Spinal cord (tissue), 10 donors: ENCODE data around the gene COPS3. TPM values are rescaled to one million over a fixed set of nuclear protein-coding genes. Genes with fewer than 3 reads are reported as not detected.
A peak's percentile ranks its signal among the peaks of the same experiment; 100 is the strongest.

Experiments used
- DNase-seq, 6 donors: peaks; one replicate each; pipeline versions ENCODE4 v3.0.0 to v3.0.0-alpha.2; 2013 to 2015; ENCODE audit warnings: low spot score in 6 of 6, low read depth in 4 of 6
- H3K27ac ChIP-seq: one replicate; pipeline ENCODE4 v1.5.1; 2013; ENCODE audit warnings: low read depth, low read length, control low read depth
- H3K27me3 ChIP-seq: one replicate; pipeline ENCODE4 v1.6.1; 2013; ENCODE audit warnings: low read length; ENCODE audit not compliant: control insufficient read depth, insufficient read depth
- H3K36me3 ChIP-seq: one replicate; pipeline ENCODE4 v1.6.1; 2013; ENCODE audit warnings: low read length; ENCODE audit not compliant: control insufficient read depth, insufficient read depth
- H3K4me1 ChIP-seq: one replicate; pipeline ENCODE4 v1.6.1; 2013; ENCODE audit warnings: low read length; ENCODE audit not compliant: control insufficient read depth, insufficient read depth
- H3K4me3 ChIP-seq: one replicate; pipeline ENCODE4 v1.5.1; 2013; ENCODE audit warnings: low read depth, low read length, control low read depth
- H3K9me3 ChIP-seq: one replicate; pipeline ENCODE4 v1.6.1; 2013; ENCODE audit warnings: low read length; ENCODE audit not compliant: control insufficient read depth, insufficient read depth
- WGBS: methylation state at CpG from one replicate; pipeline ENCODE4 v1.1.5; 2013; ENCODE audit warnings: missing lambda C conversion rate; ENCODE audit not compliant: insufficient coverage; 5-methylcytosine and 5-hydroxymethylcytosine counted together
- polyA plus RNA-seq, 2 donors: library from polyadenylated mRNA; unstranded; fragments of 120-200 nt; gene quantifications; one replicate each; pipeline ENCODE4 v1.2.1, GENCODE V29; 2013; ENCODE audit not compliant: insufficient read length in 2 of 2
- total RNA-seq, 2 donors: library from RNA; depleted of rRNA in 1 of 2; stranded (reverse); fragments of 120-200 nt in 1 of 2; fragments of >200 nt in 1 of 2; gene quantifications; one replicate each; pipeline versions ENCODE4 v1.2.3 to v1.2.4, GENCODE V29; 2013 to 2014
- donor health status: healthy.

COPS3 gene
- total and polyA plus RNA-seq, 4 donors, result 76.5 to 97.5 (median 91.2) TPM

DNA sequence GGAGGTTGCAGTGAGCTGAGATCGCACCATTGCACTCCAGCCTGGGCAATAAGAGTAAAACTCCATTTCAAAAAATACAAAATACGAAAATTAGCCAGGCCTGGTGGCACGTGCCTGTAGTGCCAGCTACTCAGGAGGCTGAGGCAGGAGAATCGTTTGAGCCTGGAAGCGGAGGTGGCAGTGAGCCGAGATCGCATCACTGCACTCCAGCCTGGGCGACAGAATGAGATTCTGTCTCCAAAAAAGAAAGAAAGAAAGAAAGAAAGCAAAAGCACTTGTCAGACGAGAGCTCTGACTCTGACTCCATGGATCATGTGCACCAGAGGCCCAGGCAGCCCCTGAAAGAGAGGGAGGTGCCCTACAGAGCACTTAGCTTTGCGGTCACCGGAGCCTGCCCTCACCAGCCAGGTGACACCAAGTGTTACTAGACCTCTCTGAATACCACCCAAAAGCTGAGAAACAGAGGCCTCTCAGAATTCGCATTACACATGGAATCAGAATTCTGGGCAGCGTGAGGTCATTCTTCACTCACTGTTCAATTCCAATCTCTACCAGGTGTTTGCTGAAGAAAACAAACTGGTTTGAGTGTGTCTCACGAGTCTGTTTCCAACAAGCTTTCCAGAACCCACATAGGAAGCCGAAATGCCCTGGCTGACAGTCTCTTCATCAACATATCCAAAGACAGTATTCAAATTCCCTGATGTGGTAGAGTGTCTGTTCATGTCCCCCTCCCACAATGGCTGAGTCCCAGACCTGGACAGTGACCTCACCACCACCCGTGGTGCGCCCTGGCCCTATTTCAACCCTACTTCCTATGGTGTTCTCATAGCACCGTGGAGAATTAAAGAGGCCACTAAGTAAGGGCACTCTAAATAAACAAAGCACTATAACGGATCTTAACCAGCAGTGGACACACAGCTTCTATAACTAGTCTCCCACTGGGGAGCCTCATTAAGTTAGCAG, 45.6 kb downstream of the COPS3 start:
- H3K4me3 ChIP-seq, result peak overlapping the region; percentile 87
- peak overlapping the region; percentile 37 for H3K27ac ChIP-seq
- DNase-seq, result peak in 1 of 6 donors; percentile 44
- WGBS, result 53% methylated on average over 14 of the region's 19 CpGs
- no peaks in the 10 kb centered on the region for H3K27me3 ChIP-seq
- peaks cover 22% of the 10 kb centered on the region for H3K36me3 ChIP-seq
- peaks cover 28% of the 10 kb centered on the region for H3K4me1 ChIP-seq
- no peaks in the 10 kb centered on the region for H3K9me3 ChIP-seq

DNA sequence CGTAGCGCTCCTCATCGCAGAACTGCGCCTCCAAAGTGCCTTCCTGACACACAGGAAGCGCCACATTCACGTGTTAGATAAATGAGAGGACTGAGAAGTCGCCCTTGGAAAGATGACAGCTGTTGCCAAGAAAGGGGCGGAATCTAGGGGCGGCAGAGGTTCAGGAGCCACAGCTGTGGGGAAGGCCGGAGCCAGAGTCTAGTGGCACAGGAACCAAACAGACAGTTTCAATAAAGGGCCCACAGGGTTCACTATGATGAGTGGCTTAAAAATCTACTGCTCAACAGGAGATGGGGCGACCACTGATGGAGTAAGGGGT, 48.8 kb downstream of the COPS3 start:
- Histone ChIP-seq H3K9me3 (no peaks in the 10 kb centered on the region), H3K4me1 (peaks cover 26% of the 10 kb centered on the region), H3K27me3 (no peaks in the 10 kb centered on the region), H3K4me3 (no peak overlapping the region), H3K27ac (no peak overlapping the region), H3K36me3 (peaks cover 55% of the 10 kb centered on the region)
- 89% methylated on average over 11 of the region's 11 CpGs for WGBS
- no peak for DNase-seq

DNA sequence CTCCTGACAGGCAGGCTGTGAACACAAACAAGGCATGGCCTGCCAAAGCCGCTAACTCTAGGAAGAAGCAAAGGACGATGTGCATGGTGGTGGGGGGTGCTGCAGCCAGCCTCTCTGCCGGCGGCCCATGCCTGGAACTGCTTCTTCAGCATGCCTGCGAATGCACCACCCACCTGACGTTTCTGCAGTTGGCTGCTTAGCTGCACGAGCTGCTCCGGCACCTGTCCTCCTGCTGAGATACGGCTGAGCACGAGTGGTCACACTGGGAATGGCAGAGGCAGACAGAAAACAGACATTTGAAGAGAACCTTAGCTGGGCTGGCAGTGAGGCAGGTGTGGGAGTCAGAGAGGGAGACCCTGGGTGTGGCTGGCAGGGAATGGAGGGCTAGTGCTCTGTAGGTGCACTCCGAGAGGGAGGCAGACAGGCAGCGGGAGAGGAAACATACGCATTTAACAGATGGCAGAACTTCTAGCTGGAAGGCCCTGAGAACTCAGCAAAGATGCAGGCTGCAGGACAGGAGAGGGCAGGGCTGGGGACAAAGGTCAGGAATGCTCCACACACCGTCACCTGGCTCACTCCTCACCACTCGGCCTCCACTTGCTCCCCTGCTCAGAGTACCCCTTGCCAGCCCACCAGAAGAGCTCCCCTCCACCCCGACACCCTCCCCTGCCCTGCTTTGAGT, 49.3 kb downstream of the COPS3 start:
- no peaks in the 10 kb centered on the region for H3K9me3 ChIP-seq
- peaks cover 26% of the 10 kb centered on the region for H3K4me1 ChIP-seq
- peaks cover 60% of the 10 kb centered on the region for H3K36me3 ChIP-seq
- no peaks in the 10 kb centered on the region for H3K27me3 ChIP-seq
- H3K4me3 ChIP-seq, result no peak overlapping the region
- no peak overlapping the region for H3K27ac ChIP-seq
- peak in 1 of 6 donors; percentile 37 for DNase-seq
- WGBS, result 82% methylated on average over 16 of the region's 16 CpGs

DNA sequence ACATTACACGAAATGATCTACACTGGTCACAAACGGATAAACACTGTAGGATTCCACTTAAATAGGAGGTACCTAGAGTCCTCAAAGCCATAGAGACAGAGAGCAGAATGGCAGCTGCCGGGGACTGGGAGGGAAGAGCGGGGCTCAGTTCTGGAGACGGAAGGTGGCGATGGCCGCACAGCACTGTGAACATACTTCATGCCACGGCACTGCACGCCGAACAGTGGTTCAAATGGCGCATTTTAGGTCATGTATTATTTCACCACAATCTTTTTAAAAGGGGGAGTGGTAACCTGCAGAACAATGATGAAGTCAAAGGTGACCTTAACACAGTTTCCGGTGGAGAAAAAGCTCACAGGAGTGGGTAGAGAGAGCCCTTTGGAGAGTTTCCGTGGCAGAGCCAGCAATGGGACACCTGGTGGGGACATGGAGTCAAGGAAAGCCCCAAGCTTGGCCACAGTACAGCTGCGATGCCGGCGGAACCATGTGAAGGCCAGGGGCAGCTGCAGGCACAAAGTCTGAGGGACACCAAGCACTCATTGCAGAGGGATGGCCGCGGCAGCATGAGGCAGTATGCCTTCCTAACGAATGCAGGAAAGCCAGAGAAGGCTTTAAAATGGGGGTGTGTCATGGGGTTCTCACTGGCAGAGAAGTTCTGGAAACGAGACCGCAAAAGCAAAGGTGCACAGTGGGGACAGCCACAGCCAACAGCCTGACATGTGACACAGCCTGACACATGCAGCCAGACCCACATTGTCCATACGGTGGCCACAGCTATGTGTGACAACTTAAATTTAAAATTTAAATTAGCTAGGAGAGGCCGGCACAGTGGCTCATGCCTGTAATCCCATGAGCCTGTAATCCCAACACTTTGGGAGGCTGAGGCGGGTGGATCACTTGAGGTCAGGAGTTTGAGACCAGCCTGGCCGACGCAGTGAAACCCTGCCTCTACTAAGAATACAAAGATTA, 51.3 kb downstream of the COPS3 start:
- H3K9me3 ChIP-seq, result no peaks in the 10 kb centered on the region
- no peaks in the 10 kb centered on the region for H3K27me3 ChIP-seq
- no peak overlapping the region for H3K4me3 ChIP-seq
- 85% methylated on average over 18 of the region's 26 CpGs for WGBS
- H3K27ac ChIP-seq, result no peak overlapping the region
- DNase-seq, result no peak
- peaks cover 11% of the 10 kb centered on the region for H3K4me1 ChIP-seq
- peaks cover 77% of the 10 kb centered on the region for H3K36me3 ChIP-seq

DNA sequence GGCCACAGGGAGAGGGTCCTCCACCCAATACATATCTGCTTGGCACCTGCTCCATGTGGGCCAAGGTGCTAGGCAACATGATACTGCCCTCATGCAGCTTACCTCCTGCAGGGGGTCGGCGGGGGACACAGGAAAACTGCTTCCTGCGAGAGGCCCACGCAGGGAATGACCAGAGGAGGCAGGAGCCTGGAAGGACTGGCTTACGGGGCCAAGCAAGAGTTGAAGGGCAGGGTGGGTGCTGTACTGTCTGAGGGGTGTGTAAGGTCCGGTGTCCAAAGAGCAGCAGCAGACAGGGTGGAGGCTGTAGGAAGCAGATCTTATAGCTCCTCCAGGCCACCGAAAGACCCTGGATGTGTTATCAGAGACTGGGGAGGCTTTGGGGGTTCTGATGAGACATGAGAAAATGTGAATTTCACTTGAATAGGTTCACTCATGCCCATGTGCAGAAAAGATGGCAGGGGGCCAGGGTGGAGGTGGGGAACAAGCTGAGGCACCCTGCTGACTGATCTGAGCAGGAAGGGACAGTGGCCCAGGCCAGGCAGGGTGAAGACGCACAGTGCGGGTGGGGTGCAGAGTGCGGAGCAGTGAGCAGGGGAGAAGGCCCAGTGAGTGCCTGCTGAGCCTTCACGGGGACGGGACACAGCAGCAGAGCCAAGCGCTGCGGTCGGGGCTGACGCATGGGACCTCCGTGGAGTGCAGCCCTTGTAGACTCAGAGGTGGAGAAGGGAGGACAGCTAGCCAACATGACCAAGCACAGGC, 52.3 kb downstream of the COPS3 start:
- H3K36me3 ChIP-seq, result peaks cover 87% of the 10 kb centered on the region
- peaks cover 11% of the 10 kb centered on the region for H3K4me1 ChIP-seq
- no peaks in the 10 kb centered on the region for H3K9me3 ChIP-seq
- 93% methylated on average over 17 of the region's 17 CpGs for WGBS
- no peak for DNase-seq
- H3K27me3 ChIP-seq, result no peaks in the 10 kb centered on the region
- H3K27ac ChIP-seq, result no peak overlapping the region
- no peak overlapping the region for H3K4me3 ChIP-seq

DNA sequence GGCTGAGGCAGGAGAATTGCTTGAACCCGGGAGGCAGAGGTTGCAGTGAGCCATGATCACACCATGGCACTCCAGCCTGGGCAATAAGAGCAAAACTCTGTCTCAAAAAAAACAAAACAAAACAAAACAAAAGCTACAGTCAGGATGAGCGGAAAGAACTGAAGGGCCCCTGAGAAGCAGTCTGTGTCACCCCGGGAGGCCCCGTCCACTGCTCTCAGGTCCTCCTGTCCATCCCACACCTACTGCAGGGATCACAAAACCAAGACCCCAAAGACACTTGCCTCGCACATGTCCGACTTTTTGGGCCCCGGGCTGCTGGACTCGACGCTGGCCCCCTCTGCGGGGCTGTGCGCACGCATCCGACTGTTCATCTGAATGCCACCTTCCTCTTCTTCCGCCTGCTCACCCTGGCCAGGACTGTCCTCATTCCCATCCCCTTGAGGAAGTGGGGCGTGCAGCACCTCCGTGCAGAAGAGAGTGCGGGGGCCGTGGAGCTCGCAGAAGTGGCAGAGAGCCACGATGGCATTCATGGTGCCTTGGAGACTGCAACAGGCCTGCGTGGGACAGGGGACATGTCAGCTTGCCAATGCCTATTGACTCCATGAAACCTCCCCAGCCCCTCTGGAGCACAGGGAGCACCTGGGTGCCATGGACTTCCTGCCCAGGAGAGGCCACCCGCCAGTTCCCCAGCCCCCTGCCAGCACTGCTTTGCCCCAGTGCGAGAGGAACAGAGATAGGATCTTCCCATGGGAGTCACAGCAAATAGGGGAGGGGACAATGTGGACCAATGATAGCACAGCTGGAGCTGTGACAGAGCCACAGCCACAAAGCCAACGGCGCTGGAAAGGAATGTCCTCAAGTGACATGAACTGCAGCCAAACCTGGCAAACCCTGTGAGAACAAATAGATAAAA, 53.2 kb downstream of the COPS3 start:
- WGBS, result 85% methylated on average over 23 of the region's 25 CpGs
- Histone ChIP-seq H3K27ac (no peak overlapping the region), H3K36me3 (peaks cover 95% of the 10 kb centered on the region), H3K4me1 (peaks cover 11% of the 10 kb centered on the region), H3K4me3 (no peak overlapping the region), H3K9me3 (no peaks in the 10 kb centered on the region), H3K27me3 (no peaks in the 10 kb centered on the region)
- no peak for DNase-seq

DNA sequence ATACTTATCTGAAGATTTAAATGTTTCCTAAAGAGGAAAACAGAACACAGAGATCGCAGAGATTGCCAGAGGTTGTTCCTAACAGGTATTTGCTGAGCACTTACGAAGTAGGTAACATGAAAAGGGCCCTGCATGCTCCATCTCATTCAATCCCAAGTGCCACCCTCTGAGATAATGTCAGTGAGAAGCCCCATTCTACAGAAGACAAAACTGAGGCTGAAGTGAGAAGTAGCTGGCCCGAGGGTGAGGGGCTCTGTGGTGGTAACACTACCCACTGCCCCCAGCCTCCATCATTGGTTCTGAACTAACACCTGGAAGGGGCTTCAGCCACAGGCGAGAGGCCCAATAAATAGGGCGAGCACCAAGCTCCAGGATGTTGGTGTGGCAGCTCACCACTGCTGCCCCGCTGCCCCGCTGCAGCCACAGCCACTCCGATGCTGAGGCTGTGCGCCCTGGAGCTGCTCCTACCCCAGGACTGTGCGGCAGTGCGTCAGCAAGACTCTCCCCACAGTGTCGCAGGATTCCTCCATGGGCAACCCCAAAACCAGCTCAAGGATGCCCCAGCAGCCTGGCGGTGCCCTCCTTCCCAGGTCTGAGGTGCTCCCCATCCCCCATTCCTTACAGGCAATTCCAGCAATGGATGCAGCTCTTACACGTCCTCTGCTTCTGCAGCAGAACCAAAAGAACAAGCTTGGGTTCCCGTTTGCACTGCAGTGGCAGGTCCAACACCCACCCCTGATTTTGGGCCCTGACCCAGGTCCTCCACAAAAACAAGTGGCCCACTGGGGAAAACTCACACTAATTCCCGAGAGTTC, 54.4 kb downstream of the COPS3 start:
- no peaks in the 10 kb centered on the region for H3K9me3 ChIP-seq
- H3K27me3 ChIP-seq, result no peaks in the 10 kb centered on the region
- peaks cover 9% of the 10 kb centered on the region for H3K4me1 ChIP-seq
- no peak overlapping the region for H3K4me3 ChIP-seq
- DNase-seq, result no peak
- peaks cover 98% of the 10 kb centered on the region for H3K36me3 ChIP-seq
- no peak overlapping the region for H3K27ac ChIP-seq
- 96% methylated on average over 14 of the region's 16 CpGs for WGBS

DNA sequence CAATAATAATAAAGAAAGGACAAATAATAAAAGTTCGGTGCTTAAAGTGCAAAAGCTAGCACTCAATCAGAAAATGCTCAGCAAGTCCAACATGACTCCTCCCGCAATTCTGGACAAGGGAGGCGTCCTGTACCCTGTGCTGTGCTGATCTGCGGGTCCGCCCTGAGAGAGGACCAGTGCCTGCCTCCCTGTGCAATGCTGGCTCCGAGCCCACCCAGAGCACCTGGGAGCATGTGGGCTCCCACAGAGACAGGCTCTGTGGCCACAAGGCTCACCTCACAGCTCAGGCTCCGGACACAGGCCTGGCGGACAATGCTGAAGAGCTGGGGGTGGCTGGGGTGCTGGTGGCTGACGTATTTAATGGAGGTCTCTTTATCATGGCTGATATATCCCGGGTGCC, 55.1 kb downstream of the COPS3 start:
- no peak overlapping the region for H3K4me3 ChIP-seq
- no peak for DNase-seq
- WGBS, result 96% methylated on average over 9 of the region's 10 CpGs

More for the DNA sequence above, 55.1 kb downstream of the COPS3 start:
- peaks cover 98% of the 10 kb centered on the region for H3K36me3 ChIP-seq
- H3K27me3 ChIP-seq, result no peaks in the 10 kb centered on the region
- no peaks in the 10 kb centered on the region for H3K9me3 ChIP-seq
- H3K4me1 ChIP-seq, result peaks cover 7% of the 10 kb centered on the region
- no peak overlapping the region for H3K27ac ChIP-seq
